NCI-H2196 treated with DMSO at 0.1 percent for 48 hours (cell line): Measurements from ENCODE around the gene SYNJ2.

Experiments
- DNase-seq: peaks from one replicate; lab custom pipeline; 2025; ENCODE audit not compliant: unreplicated experiment; lab: John Stamatoyannopoulos, UW

SYNJ2 gene

DNA sequence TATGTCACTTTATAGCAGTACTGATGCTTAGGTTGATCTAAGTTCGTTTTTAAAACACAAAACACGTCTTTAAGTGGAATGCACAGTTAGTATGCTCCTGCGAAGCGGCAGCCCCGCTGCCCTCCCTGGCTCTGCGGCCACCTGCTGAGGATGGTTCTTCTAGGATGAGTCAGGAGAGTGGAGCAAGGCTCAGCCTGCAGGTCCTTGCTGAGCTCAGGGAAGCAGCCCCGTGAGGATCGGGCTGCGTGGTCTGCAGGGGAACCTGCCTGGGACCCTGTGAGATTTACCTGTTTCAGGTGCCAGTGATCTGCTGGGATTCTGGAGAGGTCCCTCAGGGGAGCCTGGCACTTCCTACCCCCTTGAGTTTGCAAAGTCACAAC is 57.5 kb downstream of the SYNJ2 start:
- no peak for DNase-seq

DNA sequence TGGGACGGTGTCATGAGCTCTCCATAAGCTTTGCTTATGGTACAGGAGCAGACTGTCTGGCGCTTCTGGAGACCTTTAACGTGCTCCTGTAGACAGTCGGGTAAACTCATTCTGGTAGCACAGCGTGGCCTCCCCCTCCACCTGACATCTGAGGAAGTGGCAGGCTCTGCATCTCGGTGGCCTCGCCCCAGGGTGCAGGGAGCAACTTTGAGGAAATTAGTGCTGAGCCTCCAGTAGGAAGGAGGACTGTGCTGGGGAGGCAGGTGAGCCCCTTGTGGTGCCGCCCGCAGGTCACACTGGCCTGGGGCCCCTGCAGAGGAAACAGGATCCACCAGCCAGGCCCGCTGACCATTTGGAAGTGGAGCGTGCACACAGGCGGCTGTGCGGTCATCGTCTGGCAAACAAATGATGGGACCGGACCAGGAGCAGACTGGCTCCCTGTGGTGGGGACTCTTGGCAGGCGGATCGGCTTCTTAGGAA is 57.9 kb downstream of the SYNJ2 start:
- DNase-seq: no peak

DNA sequence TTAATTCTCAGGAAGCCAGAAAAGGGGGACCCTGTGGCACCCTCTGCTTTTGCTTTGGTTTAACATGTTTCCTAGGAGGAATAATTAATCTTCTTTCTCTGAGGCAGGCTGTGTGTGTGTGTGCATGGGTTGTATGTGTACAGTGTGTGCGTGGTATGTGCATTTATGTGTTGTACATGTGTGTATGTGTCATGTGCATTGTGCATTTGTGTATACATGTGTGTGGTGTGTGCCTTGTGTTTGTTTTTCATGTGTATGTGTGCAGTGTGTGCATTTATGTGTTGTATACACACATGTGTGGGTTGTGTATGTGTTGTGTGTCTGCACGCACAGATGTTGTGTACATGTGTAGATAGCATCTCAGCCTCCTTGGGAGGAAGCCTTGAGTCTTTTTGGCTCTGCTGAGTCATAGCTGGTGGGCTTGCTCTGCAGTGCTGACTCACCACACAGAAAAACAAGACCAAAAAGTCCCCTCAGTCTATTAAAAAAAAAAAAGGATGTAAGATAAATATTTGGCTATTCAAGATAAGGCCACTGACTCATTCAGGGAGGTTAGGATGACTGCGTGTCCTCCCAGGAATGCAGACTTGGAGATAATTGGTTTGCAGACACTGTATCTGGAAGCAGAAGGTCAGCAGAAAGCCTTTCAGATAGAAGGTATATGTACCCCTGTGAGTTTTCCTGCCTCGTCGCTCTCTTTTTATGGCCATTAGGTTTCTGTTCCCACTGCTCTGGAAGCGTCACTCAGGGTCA is 58.6 kb downstream of the SYNJ2 start:
- no peak for DNase-seq

DNA sequence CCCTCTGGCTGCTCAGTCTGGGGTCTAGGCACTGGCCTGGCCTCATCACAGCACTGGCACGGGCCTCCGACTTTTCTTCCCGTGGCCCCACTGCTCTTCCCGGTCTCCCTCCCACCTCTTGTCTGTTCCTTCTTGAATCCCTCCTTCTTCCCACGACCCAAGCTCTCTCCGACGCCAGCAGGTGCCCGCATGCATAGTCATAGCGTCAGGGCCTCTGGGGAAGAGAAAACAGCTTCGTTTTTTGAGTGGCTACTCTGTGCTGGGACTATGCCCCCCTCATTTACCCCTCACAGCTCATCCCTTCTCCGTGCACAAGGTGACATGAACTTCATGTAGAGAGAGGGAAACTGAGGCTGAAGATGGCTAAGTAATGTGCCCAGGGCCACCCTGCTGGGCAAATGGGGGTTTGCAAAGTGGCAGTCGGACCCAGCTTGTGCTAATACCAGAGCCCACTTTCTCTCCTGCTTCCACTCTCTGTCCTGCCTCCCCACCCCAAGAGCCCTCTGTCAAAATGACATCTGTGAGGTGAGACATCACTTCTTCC is 59.2 kb downstream of the SYNJ2 start:
- no peak for DNase-seq

DNA sequence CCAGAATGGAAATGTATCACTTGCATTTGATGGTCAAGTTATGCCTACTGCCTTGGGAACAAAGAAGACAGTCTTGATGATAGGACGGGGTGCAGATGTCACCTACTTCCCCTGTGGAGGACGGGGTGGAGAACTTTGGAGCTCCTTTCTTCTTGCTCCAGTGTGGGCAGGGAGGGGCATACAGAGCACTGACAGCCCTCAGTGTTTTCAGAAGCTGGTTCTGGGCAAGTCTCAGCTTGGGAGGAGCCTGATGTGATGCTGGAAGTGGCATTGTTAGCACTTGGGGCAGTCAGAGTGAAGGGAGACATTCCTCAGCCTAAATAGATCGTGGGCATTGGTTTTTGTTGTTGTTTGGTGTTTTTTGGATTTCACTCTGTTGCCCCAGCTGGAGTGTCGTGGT is 59.7 kb downstream of the SYNJ2 start:
- DNase-seq: no peak

DNA sequence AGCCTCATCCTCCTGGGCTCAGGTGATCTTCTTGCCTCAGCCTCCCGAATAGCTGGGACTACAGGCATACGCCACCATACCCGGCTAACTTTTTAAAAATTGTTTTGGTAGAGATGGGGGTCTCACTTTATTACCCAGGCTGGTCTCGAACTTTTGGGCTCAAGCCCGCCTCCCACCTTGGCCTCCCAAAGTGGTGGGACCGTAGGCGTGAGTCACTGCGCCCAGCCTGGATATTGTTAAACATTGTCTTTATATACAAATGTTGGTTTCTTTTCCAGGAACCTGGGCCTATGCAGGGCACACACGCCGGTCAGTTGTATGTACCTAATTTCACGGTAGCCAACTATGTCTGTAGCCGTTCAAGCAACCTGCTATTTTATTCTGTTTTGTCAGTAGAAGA is 60.1 kb downstream of the SYNJ2 start:
- no peak for DNase-seq

DNA sequence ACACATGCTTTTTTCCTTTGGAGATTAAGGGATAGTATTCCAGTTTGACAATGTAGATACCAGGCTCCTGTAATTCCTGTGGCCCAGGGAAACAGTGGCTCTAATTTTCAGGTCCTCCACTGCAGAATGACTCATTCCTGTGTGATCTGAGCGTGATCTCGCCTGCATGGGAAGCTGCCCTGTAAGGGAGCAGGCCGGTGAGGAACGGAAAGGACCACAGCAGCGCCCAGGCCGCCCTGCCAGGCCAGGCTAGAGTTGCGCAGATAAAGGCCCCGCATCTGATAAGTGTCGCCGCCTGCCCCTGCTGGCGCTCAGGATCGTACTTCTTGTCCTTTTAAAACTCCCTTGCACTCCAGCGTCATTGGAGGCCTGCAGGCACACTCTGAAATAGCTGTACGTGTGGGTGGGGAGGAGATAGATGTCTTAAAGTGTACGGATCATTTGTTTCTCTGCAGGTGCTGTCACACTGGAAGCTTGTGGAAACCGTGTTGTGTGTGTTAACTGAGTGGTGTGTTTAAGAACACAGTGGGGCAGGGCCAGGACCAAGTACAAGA is 60.7 kb downstream of the SYNJ2 start:
- no peak for DNase-seq

DNA sequence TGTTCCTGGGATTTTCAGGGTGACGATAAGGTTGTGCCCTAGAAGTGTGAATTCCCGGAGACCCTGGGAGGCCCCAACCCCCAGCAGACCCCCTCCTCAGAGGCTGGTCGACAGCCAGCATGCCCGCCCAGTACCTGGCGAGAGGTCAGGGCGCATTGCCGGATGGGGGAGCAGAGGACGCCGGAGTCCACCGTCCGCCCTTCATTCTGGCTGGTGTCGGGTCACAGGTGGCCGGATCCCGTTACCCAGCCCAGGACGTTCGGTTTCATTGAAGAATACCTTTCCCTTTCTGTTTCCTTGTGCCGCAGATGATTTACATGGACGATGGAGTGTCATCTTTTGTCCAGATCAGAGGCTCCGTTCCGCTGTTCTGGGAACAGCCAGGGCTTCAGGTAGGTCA is 61.3 kb downstream of the SYNJ2 start:
- no peak for DNase-seq

DNA sequence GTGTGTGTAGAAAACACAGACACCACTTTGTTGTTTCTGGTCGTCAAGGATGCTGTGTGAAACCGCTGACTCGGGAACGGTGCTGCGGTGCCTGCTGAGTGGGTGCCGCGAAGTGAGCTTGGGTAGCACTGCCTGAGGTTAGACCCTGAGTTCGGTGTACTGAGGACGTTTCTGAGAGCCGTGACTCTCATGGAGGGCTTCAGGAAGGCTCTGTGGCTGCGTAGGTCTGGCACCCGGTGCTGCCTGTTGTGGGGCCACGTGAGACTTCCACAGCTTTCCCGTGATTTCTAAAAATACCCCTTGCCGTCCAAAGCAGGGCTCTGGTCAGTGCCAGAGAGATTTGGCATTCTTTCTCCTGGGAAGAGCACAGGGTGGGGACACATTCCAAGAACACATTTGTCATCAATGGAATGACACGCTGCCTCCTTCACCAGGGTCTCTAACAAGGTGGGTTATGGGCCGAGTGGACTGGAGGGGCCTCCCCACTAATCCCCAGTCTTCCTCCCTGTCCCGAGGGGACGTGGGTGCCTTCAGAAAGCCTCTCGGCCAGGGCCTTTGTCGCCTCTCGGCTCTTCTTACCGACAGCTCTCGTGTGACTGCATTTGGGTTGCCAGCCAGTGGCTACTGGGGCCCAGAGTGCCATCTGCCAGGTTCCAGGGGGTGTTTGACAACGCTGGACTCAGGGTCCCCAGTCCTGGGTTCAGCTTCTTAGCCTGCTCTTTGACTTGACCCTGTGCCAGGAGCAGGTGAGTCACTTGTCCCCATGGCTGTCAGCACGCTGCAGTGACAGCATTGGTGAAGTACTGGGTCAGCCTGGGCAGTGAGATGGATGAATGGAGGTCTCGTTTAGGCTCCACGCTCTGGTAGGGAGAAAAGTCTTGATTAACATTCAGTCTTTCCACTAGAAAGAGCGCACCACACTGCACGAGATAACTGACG is 62.2 kb downstream of the SYNJ2 start:
- no peak for DNase-seq

DNA sequence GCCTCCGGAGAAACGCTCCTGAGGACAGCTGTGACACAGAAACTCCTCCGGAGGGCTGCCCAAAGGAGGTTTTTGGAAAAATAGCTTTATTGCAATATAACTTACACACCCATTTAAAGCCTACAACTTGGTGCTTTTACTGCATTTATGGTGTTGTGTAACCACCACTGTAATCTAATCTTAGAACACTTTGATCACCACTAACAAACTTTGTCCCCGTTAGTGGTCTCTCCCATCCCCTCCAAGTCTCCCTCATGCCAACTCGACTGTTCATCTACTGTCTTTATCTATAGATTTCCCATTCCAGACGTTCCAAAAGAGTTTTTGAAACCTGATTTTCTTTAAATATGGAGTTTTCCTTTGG is 62.8 kb downstream of the SYNJ2 start:
- DNase-seq: no peak

DNA sequence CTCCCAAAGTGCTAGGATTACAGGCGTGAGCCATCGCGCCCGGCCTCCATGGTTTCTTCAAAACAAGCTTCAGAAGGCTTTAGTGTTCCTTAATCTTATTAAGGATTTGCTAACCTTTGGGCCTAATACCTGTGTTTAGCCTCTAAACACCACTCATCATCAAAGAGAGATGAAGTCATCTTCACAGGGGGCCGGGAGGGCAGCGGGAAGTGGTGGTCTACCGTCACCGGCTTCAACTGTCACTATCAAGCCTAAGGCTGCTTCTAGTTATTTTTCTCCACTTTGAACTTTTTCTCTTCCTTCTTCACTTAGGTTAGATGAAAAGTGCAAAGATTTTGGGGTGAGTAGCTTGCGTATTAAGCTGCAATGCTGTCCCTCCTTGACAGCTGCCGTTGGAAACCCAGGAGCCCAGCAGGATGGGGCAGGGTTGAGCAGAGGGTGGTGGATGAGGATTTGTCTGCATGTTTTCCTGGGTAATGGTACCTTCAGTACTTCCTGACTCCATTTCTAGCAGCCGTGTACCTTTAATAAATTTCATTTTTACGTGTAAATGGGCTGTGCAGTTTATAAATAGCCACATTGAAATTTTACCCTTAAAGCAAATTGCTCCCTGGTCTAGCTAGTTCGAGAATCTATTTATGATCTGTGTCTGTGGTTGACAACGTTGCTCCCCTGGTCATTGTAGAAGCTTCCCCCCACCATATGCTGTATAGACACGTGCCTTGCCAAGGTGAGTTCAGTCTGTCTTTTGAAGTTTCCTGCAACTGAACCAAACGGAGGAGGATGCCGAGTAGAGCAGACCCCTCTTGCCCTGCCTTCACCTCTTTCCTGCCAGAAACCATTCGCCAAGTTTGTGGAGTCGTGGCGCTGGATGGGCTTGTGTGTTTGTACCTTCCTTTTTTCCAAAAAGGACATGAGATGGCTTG is 64.8 kb downstream of the SYNJ2 start:
- no peak for DNase-seq

DNA sequence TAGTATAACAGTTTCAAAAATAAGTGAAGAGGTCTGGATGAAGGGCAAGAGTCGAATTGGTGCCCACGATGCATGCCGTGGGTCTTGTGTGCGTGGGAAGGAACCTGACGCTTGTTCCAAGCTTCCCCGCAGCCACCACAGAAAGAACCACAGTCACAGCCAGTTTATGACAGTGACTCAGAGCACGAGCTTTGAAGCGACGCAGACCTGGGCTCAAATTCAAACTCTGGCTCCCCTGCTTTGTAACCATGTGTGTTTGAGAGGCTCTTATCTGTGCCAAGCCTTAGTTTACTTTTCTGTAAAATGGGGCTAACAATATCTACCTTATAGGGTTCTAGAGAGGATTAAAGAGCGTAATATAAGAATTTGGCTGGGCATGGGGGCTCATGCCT is 65.5 kb downstream of the SYNJ2 start:
- DNase-seq: no peak

DNA sequence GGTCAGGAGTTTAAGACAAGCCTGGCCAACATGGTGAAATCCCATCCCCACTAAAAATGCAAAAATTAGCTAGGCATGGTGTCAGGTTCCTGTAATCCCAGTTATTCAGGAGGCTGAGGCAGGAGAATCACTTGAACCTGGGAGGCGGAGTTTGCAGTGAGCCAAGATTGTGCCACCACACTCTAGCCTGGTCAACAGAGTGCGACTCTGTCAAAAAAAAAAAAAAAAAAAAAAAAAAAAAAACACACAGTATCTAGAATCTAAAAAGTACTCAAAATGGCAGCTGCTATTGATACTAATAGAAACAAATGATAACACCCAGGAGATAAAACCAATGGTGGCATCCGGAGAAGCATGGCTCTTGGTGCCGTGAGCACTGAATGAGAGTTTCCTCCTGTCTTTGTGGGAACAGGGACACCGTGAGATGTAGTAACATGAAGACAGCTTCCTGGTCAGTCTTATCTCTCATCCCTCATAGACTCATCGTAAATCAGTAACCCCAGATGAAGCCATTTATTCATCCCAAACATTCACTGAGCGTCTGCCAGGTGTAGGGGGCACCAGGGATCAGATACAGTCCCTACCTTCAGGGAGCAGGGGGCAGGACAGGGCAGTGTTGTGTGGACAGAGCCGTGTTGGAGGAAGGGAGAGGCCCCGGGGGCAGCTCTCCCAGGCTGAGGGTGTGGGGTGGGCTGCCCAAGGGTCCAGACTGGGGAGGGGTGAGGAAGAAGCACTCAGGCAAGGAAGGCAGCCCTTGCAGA is 66.1 kb downstream of the SYNJ2 start:
- DNase-seq: no peak

DNA sequence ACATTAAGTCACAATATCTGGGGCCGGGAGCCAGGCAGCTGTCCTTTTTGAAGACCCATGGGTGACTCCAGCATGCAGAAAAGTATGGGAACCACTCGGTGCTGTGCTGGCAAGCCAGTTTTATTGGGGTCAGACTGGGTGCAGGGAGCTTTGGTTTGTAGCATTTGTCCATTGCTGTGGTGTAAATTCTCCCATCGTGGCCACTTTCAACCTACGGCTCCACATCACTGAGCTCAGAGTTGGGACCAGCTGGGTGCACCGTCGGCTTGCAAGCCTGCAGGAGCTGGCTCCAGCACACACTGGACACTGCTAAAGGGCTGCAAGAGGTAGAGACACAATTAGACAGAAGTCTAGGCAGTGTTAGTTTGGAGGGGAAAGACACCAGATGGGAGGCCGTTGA is 66.9 kb downstream of the SYNJ2 start:
- no peak for DNase-seq

DNA sequence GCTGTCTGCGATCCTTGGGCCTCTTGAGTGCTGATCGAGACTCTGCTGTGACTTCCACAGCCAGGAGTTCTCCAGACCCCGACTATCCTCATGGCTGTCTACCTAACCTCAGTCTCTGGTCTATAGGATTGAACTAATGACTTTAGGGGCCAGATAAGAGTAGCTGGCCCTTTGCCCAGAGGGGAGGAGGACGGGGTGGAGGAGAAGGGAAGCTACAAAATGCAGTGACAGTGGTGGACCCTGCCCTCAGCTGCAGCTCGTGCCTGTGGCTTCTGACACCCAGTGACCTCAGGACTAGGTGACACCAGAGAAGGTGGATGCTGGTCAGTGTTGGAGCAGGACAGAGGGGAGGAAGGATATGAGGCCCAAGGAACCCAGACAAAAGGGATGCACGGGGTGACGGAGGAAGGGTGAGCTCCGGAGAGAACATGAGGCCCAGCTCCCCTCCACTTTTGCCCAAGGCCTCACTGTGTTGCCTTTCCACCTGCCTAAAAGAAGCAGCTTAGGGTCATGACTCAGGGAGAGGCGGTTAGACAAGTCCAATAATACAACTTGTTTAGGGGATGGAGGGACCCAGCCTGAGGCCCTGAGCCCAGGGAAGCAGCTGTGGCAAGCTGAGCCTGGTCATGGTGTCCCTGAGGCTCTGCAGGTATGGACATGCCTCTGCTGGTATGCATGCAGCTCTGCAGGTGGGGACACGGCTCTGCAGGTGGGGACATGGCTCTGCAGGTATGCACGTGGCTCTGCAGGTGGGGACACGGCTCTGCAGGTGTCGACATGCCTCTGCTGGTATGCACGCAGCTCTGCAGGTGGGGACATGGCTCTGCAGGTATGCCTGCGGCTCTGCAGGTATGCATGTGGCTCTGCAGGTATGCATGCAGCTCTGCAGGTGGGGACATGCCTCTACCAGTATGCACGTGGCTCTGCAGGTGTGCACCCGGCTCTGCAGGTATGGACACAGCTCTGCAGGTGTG is 67.7 kb downstream of the SYNJ2 start:
- DNase-seq: no peak

DNA sequence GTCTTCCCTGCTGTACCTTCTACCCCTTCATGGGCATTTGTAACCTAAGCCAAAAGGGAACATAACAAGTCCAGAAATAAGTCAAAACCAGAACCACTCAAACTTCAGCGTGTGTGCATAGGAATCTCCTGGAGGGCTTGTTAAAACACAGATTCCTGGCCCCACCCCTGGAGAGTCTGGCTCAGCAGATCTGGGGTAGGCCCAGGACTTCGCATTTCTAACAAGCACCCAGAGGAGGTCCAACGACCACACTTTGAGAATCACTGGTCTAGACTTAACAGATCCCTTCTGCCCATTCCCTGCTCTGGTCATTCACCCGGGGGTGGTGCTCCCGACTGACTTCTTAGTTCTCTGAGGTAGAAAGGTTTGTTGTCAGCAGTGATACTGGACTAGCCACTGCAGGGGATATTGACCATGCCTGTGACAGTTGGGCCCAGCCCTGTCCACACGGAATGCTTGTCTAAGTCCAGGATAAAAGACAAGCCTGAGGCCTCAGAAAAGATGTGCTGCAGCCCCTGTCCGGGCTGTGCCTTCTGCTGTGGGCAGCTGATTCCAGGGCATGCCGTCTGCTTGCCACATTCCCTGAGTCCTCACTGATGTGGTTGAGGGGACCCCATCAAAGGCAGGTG is 68.6 kb downstream of the SYNJ2 start:
- no peak for DNase-seq

DNA sequence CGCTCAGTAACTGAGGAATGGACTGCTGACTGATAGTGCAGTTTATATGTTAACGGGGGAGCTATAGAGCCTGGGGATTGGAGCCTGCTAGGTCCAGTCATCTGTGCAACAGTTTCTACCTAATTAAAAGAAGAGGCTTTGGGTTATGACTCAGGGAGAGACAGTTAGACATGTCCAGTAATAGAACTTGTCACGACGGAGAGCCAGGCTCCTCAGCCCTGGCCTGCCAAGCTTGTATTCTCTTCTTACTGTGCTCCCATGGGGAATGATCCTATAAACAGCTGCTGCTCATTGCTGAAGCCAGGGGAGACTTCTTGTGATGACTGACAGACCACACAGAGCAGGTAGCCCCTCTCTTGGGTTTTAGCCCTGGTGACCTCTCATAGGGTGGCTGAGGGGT is 69.3 kb downstream of the SYNJ2 start:
- no peak for DNase-seq

DNA sequence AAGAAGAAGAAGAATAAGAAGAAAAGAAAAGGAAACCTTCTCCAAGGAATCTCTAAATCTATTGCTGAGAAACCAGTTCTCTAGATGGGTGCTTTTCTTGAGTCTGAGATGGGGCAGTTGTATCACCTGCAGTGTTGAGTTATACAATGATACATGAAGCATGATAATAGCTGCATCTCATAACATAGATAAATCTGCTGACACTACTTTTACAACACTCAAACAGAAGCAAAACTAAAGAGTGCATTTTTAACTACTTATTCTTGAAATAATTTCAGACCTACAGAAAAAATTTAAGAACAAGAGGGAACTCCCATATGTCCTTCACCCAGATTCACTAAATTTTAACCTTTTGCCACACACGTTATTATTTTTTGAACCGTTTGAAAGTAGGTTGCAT is 70.3 kb downstream of the SYNJ2 start:
- no peak for DNase-seq
